Thyroid gland (tissue), 4 donors: Measurements from ENCODE around the gene GLT8D1.

ENCODE experiments used
- POLR2A ChIP-seq, 2 donors: fragments of 450-650 bp; IDR thresholded peaks; one replicate each; pipeline ENCODE4 v1.6.1; 2017; ENCODE audit warnings: antibody characterized with exemption in 2 of 2, mild to moderate bottlenecking in 2 of 2, moderate library complexity in 1 of 2
- TF ChIP-seq, protein P1 (sequence below), 6 experiments: fragments of 200-600 bp in 3 of 6; fragments of 450-650 bp in 3 of 6; sonication (generic) in 3 of 6; IDR thresholded peaks; one replicate each; pipeline ENCODE4 v1.5.1; 2016 to 2019; ENCODE audit warnings: antibody characterized with exemption in 6 of 6, mild to moderate bottlenecking in 2 of 6, inconsistent platforms in 1 of 6, moderate library complexity in 1 of 6

DNA sequence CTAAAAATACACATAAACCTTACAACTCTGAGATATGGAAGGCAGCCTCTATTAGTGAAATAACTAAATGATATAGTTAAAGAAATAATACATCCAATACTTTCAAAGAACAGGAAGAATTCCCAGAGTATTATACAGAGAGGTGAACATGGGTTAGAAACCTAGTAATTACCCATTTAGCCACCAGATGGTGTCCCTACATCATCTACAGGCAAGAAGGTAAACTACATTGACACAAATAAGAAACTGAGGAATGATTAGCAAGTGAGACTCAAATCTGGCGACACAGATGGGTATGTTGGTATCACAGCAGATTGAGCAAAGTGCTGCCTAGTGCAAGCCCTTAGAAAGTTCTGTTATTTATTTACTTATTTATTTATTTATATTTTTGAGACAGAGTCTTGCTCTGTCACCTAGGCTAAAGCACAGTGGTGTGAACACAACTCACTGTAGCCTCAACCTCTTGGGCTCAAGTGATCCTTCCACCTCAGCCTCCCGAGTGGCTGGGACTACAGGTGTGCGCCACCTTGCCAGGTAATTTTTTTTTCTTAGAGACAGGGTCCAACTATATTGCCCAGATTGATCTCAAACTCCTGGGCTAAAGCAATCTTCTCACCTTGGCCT, 36.9 kb upstream of the GLT8D1 start:
- TF ChIP-seq, protein P1, sequence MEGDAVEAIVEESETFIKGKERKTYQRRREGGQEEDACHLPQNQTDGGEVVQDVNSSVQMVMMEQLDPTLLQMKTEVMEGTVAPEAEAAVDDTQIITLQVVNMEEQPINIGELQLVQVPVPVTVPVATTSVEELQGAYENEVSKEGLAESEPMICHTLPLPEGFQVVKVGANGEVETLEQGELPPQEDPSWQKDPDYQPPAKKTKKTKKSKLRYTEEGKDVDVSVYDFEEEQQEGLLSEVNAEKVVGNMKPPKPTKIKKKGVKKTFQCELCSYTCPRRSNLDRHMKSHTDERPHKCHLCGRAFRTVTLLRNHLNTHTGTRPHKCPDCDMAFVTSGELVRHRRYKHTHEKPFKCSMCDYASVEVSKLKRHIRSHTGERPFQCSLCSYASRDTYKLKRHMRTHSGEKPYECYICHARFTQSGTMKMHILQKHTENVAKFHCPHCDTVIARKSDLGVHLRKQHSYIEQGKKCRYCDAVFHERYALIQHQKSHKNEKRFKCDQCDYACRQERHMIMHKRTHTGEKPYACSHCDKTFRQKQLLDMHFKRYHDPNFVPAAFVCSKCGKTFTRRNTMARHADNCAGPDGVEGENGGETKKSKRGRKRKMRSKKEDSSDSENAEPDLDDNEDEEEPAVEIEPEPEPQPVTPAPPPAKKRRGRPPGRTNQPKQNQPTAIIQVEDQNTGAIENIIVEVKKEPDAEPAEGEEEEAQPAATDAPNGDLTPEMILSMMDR (IDR thresholded peaks at IDR 0.05) = peak in 4 of 6 experiments; percentile 20 to 46 (median 42)
- TF ChIP-seq POLR2A (IDR thresholded peaks at IDR 0.05) = no peak
